Iris pigment epithelial cell (primary cell): ENCODE results near the gene SRGN.
A peak's percentile ranks its signal among the peaks of the same experiment; 100 is the strongest.
"Not testable (repeated sequence)": the region's sequence is repeated elsewhere in the genome, so short reads cannot be mapped to it uniquely, and the experiment has no call there.

Experiments used
- DNase-seq: peaks from one replicate; pipeline ENCODE4 v3.0.0-alpha.2; 2011; ENCODE audit warnings: low read depth

Gene SRGN

GRCh38 chr10:69141304-69141703 is 53.4 kb downstream of the SRGN start:
- DNase-seq, result peak; percentile 5

GRCh38 chr10:69142074-69142473 is 54.2 kb downstream of the SRGN start:
- not testable (repeated sequence) for DNase-seq

GRCh38 chr10:69142983-69143382 is 55.1 kb downstream of the SRGN start:
- DNase-seq, result peak; percentile 9

- DNase-seq, result no peak
These were observed 57.4 kb downstream of the SRGN start for GRCh38 chr10:69145329-69145728.

GRCh38 chr10:69145864-69146263 is 58.0 kb downstream of the SRGN start:
- DNase-seq, result no peak

GRCh38 chr10:69146759-69147158 is 58.9 kb downstream of the SRGN start:
- no peak for DNase-seq

GRCh38 chr10:69151984-69152383 is 64.1 kb downstream of the SRGN start:
- DNase-seq, result no peak

GRCh38 chr10:69153227-69153626 is 65.3 kb downstream of the SRGN start:
- DNase-seq, result no peak
